Brain pericyte (primary cell): ENCODE data around the gene KCNK13.
"Not testable (repeated sequence)": the region's sequence is repeated elsewhere in the genome, so short reads cannot be mapped to it uniquely, and the experiment has no call there.

ENCODE experiments used
- DNase-seq: peaks from one replicate; pipeline ENCODE4 v3.0.0-alpha.2; 2012; ENCODE audit warnings: low read depth, low spot score

KCNK13 gene

DNA sequence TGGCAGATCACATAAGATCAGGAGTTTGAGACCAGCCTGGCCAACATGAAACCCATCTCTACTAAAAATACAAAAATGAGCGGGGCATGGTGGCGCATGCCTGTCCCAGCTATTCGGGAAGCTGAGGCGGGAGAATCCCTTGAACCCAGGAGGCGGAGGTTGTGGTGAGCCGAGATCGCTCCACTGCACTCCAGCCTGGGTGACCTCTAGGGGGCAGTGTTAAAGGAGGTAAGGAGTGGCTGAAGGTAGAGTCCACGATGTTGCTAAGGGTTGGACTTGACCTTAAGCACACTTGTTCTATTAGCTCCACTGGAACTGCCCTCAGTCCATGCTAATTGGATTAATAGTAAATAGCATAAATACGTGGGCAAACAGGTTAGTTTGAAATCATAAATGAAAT, 132.1 kb downstream of the KCNK13 start:
- DNase-seq = no peak

DNA sequence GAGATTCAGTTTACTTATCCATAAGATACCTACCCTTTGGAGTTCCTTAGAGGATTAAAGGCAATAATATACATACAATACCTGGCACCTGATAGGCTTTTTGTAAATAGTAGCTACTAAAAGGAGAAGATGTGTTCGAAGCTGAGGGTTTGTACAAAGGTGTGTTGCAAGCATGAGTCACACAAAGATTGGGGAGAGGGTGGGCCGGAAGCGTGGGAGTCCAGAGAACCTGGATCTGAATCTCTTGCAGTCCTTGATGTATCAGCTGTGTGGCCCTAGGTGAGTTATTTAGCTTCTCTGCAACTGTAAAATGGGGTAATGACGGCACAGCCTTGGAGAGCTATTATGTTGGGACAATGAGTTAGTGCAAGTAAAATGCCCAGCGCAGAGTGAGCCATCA, 132.9 kb downstream of the KCNK13 start:
- DNase-seq = no peak

DNA sequence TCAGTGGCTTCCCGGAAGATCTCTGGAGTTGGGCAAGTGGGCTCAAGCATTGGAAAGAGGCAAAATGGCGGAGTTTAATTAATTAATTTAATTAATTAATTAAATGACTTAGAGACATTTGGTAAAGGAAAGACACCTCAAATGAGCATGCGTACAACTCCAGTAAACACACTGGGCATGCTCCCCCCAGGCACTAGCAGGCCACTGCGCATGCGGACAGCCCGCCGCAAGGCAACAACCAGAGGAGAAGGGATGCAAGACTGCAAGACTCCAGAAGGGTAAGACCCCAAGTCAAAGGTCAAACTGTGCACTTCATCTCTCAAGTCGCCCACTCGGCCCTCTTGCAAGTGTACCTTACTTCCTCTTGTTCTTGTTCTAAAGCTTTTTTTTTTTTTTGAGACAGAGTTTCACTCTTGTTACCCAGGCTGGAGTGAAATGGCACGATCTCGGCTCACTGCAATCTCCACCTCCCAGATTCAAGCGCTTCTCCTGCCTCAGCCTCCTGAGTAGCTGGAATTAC, 136.8 kb downstream of the KCNK13 start:
- DNase-seq = no peak

DNA sequence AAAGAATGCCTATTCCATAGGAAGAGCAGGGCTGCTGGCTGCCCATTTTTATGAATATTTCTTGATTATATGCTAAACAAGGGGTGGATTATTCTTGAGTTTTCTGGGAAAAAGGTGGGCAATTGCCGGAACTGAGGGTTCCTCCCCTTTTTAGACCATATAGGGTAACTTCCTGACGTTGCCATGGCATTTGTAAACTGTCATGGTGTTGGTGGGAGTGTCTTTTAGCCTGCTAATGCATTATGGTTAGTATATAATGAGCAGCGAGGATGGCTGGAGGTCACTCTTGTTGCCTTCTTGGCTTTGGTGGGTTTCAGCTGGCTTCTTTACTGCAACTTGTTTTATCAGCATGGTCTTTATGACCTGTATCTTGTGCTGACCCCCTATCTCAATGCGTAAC, 138.8 kb downstream of the KCNK13 start:
- not testable (repeated sequence) for DNase-seq

DNA sequence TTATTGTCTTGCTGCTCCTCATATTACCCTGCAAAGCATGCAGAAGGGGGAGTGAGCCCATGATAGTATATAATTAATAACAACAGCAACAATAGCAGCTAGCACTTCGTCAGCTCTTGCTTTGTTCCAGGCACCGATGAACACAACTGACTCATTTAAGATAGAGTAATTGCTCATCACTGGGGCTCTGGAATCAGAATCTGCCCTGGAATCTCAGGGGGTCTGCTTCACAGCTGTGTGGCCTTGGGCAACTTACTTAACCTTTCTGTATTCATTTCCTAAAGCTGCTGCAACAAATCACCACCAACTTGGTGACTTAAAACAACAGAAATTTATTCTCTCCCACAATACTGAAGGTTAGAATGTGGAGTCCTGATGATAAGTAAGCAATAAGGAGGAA, 139.6 kb downstream of the KCNK13 start:
- no peak for DNase-seq

DNA sequence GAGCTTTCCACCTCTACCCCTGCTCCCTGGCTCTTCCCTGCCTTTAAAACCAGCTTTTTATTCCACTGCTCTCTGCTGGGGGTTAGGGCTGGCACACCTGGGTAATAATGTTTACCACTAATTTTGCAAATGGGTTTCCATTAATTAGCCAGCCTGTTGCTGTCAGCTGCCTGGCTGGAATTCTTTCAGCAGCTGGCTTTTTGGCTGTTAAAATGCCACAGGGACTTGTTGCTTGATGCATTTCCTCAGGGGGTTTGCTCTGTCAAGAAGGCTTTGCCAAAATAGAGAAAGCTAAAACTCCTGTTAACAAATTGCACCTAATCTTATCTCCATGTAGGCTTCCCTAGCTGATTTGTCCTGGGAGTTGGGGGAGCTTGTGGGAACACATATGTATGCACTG, 142.7 kb downstream of the KCNK13 start:
- no peak for DNase-seq

DNA sequence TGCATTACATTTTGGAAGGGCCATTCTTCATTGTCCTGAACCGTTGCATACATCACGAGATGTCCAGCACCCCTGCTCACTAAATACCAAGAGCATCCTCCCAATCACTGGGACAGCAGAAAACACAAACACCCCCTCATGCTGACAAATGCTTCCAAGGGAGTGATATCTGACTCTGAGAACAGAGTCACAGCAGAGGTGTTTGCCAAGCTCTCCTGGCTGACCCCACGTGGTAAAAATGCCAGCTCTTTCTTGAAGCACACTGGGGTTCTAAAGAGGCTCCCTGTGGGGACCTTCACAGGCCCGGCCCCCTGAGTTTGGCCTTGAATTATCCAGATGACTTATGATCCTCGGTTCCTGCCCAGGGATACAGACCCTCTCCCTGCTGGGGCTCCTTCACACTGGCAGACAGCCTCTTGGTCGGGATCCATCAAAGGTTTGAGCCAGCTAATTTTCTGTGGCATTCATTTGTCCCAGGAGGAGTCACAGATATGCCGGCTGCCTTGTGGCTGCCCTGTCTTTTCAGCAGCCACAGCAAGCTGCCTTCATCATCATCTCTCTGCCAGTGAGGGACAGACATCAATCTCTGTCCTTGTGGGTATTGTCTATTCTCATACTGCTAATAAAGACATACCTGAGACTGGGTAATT, 151.4 kb downstream of the KCNK13 start:
- no peak for DNase-seq

DNA sequence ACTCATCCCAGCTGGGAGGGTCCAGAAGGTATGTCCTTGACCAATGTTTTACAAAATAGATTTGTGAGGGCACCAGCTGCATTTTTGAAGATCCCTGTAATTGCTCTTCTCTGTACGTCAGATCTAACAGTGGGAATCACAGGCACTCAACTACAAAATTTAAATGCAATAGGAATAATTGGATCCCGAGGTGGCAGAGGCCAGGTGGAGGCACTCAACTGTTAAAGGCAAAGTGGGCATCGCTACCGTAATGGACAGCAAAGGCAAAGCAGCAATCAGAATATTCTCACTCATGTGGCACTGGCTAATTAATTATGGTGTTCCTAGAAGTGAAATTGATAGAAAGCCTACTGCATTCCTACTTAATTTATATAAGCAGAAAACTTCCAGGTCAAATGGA, 166.7 kb downstream of the KCNK13 start:
- DNase-seq = no peak

DNA sequence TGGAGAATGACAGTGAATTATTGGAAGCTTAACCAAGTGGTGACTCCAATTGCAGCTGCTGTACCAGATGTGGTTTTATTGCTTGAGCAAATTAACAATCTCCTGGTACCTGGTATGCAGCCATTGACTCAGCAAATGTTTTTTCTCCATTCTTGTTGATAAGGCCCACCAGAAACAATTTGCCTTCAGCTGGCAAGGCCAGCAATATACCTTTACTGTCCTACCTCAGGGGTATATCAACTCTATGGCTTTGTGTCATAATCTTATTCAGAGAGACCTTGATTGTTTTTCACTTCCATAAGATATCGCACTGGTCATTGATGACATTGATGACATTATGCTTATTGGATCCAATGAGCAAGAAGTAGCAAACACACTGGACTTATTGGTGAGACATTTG, 168.1 kb downstream of the KCNK13 start:
- DNase-seq = not testable (repeated sequence)
